T47D (cell line): ENCODE measurements around the gene ZNF646.

ENCODE experiments used
- DNase-seq, 2 experiments: peaks; one replicate each; pipeline versions ENCODE4 v3.0.0 to v3.0.0-alpha.2; 2011 to 2012; ENCODE audit warnings: low read depth in 1 of 2, low spot score in 1 of 2
- JUND ChIP-seq: IDR thresholded peaks from 2 replicates; pipeline ENCODE4 v1.6.1; 2012; ENCODE audit warnings: low read depth
- in situ Hi-C: cut with HindIII; loops from 2 replicates; pipeline ENCODE4 v1.10.0; 2016; ENCODE audit warnings: low sequenced_read_pairs, low pct_unique_long_range_greater_than_20kb

Gene ZNF646

GRCh38 chr16:31110106-31111034 lies 36.1 kb downstream of the ZNF646 start:
- TF ChIP-seq JUND, result no peak
- no peak for DNase-seq
- in situ Hi-C loops, result no loop called here

DNA sequence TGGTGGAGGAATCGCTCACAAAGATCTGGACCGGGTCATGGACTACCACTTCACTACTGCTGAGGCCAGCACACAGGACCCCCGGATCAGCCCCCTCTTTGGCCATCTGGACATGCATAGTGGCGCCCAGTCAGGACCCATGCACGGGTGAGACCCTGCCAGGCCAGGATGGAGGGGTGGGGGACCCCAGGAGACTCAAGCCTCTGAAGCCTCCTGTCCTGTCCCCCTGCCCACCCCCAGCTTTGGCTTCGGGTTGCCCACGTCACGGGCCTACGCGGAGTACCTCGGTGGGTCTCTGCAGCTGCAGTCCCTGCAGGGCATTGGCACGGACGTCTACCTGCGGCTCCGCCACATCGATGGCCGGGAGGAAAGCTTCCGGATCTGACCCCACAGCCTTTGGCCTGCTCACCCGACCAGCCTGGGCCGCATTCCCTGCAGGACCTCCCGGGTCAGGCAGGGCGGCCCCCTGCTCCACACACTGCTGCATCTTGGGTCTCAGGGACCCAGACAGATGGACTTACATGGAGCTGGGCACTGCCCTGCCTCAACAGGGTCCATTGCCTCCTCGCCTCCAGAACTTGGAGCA lies 37.8 kb downstream of the ZNF646 start:
- in situ Hi-C loops, result no loop called here
- DNase-seq, result no peak
- TF ChIP-seq JUND, result no peak

GRCh38 chr16:31112711-31113110 lies 38.5 kb downstream of the ZNF646 start:
- no peak for DNase-seq
- in situ Hi-C loops, result no loop called here
- TF ChIP-seq JUND, result no peak

- in situ Hi-C loops, result no loop called here
- TF ChIP-seq JUND, result no peak
- DNase-seq, result peak in 1 of 2 experiments; percentile 4
Measured at GRCh38 chr16:31113121-31114120, 39.2 kb downstream of the ZNF646 start.

DNA sequence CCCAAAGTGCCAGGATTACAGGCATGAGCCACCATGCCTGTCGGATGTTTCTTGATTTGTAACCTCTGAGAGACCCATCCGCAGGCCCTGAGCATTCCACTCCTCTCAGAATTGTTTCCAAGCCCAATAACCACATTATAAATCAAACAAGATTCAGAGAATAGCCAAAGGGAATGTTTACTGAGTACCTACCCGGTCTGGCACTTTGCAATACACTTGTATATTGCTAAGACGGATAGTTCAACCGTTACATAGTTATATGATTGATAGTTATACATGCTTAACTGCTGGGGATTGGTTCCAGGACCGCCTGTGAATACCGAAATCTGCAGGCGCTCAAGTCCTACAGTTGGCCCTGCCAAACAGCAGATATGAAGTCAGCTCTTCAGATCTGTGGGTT lies 40.2 kb downstream of the ZNF646 start:
- DNase-seq, result peak; percentile 35 to 45
- TF ChIP-seq JUND, result no peak
- in situ Hi-C loops, result no loop called here

DNA sequence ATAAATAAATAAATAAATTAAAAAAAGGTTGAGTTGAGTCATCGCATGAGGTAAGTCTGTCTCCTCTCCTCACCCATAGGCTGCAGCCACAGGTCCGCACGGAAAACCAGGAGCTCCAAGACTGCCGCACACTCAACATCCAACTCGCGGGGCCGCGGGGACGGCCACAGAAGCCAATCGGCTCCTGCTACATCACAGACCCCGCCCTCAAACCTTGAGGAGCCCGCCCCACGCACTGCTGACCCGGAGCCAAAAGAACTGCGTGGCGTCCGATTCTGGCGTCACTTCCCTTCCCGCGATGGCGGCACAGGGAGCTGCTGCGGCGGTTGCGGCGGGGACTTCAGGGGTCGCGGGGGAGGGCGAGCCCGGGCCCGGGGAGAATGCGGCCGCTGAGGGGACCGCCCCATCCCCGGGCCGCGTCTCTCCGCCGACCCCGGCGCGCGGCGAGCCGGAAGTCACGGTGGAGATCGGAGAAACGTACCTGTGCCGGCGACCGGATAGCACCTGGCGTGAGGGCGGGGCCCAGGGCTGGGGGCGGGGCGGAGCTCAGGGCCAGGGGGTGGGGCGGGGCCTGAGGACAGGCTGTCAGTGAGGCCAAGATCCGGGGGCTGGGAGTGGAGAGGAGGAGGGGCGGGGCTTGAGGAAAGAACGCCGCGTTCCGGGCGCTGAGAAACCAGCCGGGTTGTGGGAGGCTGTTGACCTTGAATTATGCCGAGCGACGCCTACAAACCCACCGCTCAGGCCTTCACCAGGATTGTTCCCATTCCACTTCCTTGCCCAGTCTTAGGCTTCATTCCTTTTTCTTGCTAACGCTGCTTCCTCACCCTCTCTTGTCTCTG lies 43.4 kb downstream of the ZNF646 start, which contains the start of gene KAT8:
TSS of gene KAT8 (plus strand) at position 281 of the 839 bp plus-strand sequence. CDS start at position 299, 18 bp downstream.
- DNase-seq, result peak; percentile 94 to 99
- in situ Hi-C loops, result no loop called here
- no peak for TF ChIP-seq JUND

DNA sequence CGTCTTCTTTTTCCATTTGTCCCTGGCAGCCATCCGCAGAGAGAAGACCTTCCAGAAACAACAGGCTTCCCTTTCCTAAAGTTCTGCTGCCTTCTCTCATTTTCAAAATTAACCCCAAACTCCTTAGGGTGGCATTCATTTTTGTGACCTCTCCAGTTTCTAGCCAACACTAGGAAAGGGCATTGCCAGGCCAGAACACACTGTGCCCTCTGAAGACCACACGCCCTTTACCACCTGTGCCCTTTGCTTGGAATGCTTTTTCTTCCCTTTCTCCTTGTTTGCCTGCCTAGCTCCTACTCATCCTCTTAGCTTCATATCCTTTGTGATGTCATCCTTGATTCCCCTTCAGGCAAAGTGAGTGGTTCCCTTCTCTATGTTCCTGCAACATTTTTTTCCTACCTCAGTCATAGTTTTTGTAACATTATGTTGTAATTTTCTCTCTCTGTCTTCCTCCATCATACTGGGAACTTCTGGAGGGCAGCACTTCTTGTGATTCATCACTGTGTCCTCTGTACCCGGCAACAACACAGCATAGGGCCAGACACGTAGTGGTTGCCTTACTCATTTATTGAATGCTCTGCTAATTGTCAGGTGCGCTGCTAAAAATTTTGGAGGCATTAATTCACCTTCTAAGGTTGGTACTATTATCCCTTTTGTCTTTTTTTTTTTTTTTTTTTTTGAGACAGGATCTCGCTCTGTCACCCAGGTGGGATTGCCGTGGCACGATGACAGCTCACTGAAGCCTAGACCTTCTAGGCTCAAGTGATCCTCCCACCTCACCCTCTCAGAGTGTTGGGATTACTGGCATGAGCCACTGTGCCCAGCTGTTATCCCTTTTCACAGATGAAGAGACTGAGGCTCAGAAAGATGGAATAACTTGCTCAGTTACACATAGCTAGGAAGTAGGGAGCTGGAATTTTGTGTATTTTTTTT lies 44.3 kb downstream of the ZNF646 start:
- peak in 1 of 2 experiments; percentile 0 for DNase-seq
- in situ Hi-C loops, result no loop called here
- no peak for TF ChIP-seq JUND

GRCh38 chr16:31120129-31120528 lies 45.9 kb downstream of the ZNF646 start:
- no peak for DNase-seq
- TF ChIP-seq JUND, result no peak
- in situ Hi-C loops, result no loop called here

DNA sequence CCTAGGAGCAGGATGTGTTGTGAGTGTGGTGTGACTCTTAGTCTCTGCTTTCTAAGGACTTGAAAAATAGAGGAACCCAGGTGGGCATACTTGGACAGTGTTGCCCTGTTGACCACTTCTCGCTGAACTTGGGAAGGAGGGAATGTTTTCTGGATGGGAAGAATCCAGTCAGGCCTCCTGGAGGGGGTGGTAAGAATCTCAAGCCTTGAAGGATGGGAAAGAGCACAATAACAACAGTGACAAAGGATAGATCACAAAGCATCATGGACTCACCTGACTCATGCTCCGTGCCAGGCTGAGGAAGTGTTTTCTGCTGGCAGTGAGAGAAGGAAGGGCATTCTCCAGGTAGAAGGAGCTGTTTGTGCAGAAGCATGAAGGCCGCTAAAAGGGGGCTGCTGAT lies 51.6 kb downstream of the ZNF646 start:
- no peak for TF ChIP-seq JUND
- in situ Hi-C loops, result no loop called here
- DNase-seq, result no peak

GRCh38 chr16:31127182-31127581 lies 53.0 kb downstream of the ZNF646 start:
- TF ChIP-seq JUND, result no peak
- no peak for DNase-seq
- in situ Hi-C loops, result no loop called here
